ENCODE data around the gene GPR3. TPM values are rescaled to one million over a fixed set of nuclear protein-coding genes. Genes with fewer than 3 reads are reported as not detected.

Gene GPR3, protein sequence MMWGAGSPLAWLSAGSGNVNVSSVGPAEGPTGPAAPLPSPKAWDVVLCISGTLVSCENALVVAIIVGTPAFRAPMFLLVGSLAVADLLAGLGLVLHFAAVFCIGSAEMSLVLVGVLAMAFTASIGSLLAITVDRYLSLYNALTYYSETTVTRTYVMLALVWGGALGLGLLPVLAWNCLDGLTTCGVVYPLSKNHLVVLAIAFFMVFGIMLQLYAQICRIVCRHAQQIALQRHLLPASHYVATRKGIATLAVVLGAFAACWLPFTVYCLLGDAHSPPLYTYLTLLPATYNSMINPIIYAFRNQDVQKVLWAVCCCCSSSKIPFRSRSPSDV
- total RNA-seq = 4.3 TPM

DNA sequence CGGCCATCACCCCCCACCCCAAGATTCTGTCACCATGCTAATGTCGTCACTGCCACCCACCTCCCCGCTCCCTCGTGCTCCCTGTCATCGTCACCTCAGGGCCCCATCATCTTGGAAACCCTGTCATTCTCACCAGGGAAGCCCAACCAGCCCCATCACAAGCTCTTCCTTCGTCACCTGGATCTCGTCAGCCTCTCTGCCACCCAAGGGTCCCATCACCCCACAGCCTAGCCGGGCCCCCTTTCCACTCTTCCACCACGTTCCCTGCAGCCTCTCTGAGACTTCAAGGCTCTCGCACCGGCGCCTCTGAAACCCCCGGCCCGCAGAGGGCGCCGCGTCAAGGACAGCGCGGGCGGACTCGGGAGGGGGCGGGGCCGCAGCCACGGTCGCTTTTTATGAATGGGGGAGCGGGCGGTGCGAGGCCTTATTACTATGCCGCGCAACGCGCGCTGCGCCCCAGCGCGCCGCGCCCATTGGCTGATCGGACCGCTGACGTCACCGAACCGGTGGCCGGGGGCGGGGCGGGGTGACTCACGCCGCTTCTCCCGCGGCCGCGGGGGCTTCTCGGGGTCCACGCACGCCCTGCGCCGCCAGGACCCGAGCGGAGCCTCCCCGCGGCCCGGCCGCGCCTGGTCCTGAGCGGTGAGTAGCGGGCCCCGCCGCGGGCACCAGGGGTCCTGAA lies at the start of gene GPR3:
Gene GPR3 (plus strand): TSS at position 527 of the 682 bp plus-strand sequence. CDS start 1,177 bp downstream, outside the sequence.
- DNase-seq (ENCODE audit: low read depth in 2 of 3, low spot score in 2 of 3) = peak; percentile 86 to 95 (median 94)

DNA sequence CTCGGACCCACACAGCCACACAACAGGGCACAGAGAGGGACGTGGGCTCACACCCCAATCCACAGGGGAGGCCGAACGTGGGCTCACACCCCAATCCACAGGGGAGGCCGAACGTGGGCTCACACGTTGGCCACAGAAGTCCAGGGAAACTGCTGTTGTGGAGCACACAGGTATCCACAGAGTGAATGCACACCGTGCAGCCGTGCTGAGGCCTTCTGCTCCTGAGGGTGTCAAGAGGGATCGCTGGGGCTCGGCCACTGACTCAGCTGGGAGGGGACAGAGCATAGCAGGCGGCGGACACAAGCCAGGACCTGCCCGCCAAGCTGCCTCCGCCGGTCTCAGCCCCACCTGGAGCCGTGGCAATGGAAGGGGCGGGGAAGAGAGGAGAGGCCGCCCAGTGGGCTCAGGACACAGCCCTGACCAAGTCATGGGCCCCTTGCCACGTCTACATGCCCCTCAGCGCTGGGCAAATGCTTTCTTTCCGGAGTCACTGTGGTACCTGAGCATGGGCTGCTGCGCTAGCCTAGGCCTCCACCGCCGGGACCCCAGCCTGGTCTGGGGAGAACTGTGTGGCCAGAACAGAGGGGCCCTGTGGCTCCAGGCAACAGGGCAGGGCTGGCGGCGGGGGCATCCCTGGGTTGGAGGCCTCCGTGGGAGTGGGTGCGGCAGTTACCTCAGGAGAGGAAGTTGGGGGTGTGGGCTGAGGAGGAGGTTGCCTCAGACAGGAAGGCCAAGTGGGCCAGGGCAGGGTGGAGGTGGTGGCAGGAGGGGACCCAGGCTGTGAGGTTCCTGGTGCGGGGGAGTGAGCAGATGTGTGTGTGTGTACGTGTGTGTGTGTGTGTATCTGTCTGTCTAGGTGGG lies 49.4 kb upstream of the GPR3 start:
- DNase-seq (ENCODE audit: low read depth in 2 of 3, low spot score in 2 of 3) = peak in 2 of 3 donors; percentile 82 to 83

DNA sequence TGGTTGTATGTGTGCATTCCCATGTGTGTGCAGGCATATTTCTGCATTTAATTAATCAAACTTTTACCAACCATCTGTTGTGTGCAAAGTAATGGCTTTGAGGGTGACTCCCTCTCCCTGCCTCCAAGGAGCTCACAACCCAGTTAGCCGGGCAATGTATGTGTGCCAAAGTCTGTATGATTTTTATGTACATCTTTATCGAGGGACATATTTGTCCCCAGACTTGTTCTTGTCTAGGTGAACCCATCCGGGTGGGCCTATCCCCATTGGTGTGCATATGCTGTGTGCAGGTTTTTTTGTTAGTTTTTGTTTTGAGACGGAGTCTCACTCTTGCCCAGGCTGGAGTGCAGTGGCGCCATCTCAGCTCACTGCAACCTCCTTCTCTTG lies 48.8 kb upstream of the GPR3 start:
- no peak for DNase-seq (ENCODE audit: low read depth in 2 of 3, low spot score in 2 of 3)

DNA sequence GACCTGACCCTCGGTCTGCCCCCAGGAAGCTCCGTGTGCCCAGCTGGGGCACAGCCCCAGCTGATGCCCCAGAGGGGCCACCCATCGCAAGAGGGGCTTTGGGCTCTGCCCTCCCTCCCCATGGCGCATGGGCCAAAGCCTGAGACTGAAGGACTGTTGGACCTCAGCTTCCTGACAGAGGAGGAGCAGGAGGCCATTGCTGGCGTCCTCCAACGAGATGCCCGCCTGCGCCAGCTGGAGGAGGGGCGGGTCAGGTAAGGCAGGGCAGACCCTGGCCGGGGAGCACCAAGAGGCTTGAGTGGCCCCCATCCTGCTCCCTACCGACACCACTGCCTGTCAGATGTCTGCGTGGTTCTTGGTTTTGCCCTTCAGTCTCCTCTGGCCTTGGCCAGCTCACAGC lies 47.1 kb upstream of the GPR3 start:
- DNase-seq (ENCODE audit: low read depth in 2 of 3, low spot score in 2 of 3) = no peak

DNA sequence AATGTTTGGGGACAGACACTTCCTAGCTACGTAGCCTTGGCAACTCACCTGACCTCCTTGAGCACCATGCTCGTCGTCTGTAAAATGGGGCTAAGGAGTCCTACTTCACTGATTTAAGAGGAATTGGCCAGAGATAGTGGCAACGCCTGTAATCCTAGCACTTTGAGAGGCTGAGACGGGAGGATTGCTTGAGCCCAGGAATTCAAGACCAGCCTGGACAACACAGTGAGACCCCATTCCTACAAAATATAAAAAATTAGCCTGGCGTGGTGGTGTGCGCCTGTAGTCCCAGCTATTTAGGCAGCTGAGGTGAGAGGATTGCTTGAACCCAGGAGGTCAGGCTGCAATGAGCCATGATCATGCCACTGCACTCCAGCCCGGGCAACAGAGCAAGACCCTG lies 46.1 kb upstream of the GPR3 start:
- no peak for DNase-seq (ENCODE audit: low read depth in 2 of 3, low spot score in 2 of 3)

DNA sequence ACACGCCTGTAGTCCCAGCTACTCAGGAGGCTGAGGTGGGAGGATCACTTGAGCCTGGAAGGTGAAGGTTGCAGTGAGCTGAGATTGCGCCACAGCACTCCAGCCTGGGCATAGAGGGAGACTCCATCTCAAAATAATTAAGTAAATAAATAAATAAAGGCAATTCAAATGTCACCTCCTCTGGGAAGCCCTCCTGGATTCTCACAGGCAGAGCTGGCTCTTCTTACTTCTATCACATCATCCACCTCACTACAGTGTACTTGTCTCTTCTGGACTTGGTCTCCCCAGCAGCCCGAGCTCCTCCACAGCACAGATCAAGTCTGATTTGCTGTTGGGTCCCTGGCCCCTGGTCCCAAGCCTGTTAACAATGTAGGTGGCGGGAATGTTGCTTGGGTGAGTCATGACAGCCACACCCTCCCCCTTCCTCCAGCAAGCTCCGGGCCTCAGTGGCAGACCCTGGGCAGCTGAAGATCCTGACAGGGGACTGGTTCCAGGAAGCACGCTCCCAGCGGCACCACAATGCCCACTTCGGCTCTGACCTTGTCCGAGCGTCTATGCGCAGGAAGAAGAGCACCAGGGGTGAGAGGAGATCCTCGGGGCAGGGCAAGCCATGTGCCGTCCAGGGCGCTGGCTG lies 45.3 kb upstream of the GPR3 start:
- DNase-seq (ENCODE audit: low read depth in 2 of 3, low spot score in 2 of 3) = no peak

DNA sequence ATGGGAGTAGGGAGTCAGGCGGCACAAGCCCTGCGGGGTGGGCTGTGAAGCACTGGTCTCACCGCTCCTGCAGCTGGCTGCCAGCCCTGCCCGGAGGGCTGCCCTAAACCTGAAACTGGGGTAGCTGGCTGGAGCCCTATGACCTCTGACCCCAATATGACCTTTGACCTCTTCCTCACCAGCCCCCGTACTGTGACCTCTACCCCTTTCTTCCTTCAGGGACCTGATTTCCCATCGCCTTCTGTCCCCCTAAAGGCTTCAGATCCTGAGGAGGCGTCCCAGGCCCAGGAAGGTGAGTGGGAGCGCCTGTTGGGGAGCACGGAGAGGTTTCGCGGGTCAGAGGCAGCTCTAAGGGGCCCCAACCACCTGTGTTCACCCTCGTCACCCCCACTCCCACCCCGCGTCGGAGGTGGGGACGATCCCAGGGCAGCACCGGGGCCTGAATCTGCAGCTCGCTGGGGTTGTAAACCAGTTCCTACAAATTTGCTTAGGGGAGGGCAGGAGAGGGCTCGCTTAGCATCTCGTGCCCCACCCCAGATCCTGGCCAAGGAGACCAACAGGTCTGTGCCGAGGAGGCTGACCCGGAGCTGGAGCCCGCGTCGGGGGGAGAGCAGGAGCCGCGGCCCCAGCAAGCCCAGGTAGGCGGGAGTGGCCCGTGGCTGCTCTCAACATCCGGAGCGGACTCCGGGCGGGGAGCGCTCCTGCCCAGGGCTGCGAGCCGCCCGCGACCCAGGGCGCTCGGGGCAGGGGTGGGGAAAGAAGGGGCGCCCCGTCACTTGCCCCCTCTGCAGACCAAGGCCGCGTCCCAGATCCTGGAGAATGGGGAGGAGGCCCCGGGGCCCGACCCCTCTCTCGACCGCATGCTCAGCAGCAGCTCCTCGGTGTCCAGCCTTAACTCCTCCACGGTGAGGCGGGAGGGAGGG lies 43.3 kb upstream of the GPR3 start:
- DNase-seq (ENCODE audit: low read depth in 2 of 3, low spot score in 2 of 3) = peak in 1 of 3 donors; percentile 17

DNA sequence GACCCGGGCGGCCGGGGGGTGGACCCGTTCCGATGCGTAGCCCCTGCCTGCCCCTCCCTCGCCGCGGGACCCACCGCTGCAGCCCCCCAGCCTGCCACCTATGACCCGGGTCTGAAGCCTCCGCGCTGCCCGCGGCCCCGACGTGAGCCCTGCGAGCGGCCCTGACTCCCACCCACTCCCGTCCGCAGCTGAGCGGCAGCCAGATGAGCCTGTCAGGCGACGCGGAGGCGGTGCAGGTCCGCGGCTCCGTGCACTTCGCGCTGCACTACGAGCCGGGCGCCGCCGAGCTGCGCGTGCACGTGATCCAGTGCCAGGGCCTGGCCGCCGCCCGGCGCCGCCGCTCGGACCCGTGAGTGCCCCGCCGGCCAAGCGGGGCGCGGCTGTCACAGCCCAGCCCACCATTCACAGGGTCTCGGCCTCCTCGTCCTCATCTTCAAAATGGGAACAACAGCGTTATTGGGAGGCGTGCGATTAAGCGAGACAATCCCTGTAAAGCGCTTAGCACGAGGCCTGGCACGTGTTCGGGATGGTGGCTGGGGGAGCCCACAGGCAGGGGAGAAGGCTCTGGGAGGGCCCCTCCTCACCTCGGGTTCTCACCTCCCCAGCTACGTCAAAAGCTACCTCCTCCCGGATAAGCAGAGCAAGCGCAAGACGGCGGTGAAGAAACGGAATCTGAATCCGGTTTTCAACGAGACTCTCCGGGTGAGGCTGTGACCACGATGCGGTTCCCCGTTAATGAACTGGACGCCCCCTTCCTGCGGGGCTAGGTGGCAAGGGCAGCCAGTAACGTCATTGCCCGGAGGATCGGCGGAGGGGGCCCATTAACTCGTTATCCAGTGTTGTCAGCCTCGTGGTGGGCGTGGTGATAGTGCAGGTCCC lies 42.4 kb upstream of the GPR3 start:
- peak in 1 of 3 donors; percentile 31 for DNase-seq (ENCODE audit: low read depth in 2 of 3, low spot score in 2 of 3)

DNA sequence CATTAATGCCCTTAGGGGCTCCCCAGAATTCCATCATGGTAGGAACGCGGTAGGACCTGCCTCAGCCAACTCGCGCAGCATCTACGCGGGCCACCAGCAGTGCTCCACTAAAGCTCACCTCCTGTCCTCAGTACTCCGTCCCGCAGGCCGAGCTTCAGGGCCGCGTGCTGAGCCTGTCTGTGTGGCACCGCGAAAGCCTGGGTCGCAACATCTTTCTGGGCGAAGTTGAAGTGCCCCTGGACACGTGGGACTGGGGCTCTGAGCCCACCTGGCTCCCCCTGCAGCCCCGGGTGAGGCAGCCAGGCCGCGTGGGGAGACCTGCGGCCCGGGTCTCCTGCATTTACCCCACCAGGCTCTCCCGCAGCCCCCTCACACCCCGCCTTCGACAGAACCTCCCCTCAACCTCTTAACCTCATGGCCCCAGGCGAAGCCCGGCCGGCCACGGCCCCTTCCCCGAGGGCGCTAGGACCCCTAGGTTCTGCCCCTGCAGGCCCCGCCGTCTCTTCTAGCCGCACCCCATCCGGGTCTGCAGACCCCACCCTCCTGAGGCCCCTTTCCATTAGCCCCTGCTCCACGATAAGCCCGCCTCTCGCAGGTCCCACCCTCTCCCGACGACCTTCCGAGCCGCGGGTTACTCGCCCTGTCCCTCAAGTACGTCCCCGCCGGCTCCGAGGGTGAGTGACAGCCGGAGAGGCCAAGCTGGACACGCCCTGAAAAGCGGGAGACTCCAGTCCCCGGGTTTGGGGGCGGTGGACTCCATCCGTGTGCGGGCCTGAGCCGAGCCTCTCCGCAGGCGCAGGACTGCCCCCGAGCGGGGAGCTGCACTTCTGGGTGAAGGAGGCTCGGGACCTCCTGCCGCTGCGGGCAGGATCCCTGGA lies 41.5 kb upstream of the GPR3 start:
- DNase-seq (ENCODE audit: low read depth in 2 of 3, low spot score in 2 of 3) = no peak

DNA sequence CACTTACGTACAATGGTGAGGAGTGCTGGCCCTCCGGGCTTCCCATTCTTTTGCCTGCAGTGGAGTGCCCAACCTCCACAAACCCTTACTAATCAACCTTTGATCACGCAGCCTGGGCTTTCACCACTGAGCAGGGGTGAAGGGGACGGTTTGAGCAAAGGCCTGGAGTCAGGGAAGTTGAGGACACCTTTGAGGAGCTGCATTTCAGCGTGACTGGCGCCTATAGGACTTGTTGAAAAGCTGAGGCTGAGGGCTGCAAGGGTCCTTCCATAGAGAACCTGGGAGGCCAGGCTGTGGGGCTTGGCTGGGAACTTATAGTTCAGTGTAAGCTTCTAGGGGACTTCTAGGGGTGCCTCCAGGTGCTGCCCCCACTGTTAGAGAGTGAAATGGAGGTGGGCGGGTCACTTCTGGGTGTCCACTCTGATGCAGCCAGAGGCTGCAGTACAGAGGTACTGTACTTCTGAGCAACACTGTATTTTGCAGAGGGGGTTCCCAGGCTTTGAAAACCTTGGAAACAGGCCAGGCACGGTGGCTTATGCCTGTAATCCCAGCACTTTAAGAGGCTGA lies 40.8 kb upstream of the GPR3 start:
- DNase-seq (ENCODE audit: low read depth in 2 of 3, low spot score in 2 of 3) = no peak

DNA sequence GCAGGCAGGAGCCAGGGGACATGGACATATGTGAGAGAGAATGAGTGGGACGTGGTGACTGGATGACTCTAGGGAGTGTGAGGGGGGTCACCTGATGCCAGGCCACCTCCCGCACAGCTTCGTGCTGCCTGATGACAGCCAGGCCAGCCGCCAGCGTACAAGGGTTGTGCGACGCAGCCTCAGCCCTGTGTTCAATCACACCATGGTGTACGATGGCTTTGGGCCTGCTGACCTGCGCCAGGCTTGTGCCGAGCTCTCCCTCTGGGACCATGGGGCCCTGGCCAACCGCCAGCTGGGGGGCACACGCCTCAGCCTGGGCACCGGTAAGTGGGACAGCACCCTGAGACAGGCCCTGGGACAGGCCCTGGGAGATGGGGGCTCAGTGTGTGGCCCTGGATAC lies 39.3 kb upstream of the GPR3 start:
- no peak for DNase-seq (ENCODE audit: low read depth in 2 of 3, low spot score in 2 of 3)

DNA sequence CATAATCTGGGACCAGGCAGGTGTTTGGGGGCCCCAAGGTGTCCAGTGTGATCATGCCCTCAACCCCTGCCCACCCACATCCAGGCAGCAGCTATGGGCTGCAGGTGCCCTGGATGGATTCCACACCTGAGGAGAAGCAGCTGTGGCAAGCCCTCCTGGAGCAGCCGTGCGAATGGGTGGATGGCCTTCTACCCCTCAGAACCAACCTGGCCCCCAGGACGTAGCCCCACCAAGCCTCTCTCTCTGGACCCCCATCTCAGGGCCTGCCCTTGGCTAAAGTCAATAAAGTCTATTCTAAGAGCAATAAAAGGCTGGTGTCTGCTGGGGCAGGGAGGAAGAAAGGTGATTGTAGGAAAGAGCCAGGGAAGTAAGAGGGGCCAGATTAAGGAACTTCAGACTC lies 38.8 kb upstream of the GPR3 start:
- no peak for DNase-seq (ENCODE audit: low read depth in 2 of 3, low spot score in 2 of 3)

DNA sequence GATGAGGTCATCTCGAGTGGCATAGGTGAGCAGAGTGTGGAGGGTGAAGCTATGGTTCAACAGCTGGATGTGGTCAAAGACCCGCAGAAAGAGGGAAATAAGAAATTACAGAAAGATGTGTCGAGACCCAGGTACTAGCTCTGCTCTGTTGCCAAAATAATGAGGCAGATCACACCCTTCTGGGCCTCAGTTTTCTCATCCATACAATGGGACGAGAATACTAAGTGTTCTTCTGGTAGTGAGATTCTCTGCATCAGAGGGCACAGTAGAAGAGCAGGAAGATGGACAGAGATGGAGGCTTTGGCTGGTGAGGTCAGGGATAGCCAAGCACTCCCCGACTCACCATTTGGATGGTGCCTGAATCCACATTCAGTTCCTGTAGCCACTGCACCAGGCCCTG lies 36.7 kb upstream of the GPR3 start:
- DNase-seq (ENCODE audit: low read depth in 2 of 3, low spot score in 2 of 3) = no peak

DNA sequence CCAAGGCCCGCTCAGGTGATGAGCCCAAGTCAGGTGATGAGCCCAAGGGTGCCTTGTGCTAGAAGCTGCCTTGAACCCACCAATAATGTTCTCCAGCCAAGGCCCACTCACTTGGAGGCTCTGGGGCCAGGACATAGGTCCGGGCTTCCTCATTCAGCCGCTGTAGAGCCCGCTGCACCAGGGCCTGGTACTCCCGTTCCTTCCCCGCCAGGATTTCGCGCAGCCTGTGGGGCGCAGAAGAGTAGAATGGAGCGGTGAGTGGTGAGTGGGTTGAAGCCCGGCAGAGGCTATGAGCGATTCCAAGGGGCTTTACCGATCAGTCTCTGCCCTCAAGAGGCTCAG lies 36.2 kb upstream of the GPR3 start:
- DNase-seq (ENCODE audit: low read depth in 2 of 3, low spot score in 2 of 3) = no peak

DNA sequence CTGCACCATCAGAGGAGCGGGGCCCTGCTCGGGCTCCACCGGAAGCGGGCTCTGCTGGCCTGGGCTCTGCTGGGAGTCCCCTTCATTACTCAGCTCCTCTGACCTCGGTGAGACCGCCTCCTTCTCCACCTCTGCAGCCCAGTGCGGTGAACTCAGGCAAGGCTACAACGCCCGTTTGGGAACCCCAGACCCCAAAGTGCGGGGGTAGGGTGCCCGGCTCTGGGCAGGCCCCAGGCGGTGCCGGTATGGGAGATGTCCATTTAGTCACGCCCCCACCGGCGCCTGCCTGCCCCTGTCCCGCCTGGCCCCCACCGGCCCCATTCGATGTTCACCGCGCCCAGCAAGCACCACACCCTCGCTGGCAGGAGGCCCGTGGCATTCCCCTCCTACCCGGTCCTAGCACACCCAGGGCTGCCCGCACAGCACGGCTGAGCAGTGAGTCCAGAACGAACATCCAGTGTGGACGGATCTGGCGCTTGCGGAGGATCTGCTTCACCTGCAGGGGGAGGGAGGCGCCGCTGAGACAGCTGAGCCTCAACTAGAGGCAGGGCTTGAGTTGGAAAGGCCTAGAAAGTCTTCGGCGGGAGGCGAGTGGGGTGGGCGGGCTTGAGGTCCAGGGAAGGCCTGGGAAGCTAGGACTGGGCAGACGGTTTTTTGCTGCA lies 35.7 kb upstream of the GPR3 start:
- DNase-seq (ENCODE audit: low read depth in 2 of 3, low spot score in 2 of 3) = peak in 1 of 3 donors; percentile 24

DNA sequence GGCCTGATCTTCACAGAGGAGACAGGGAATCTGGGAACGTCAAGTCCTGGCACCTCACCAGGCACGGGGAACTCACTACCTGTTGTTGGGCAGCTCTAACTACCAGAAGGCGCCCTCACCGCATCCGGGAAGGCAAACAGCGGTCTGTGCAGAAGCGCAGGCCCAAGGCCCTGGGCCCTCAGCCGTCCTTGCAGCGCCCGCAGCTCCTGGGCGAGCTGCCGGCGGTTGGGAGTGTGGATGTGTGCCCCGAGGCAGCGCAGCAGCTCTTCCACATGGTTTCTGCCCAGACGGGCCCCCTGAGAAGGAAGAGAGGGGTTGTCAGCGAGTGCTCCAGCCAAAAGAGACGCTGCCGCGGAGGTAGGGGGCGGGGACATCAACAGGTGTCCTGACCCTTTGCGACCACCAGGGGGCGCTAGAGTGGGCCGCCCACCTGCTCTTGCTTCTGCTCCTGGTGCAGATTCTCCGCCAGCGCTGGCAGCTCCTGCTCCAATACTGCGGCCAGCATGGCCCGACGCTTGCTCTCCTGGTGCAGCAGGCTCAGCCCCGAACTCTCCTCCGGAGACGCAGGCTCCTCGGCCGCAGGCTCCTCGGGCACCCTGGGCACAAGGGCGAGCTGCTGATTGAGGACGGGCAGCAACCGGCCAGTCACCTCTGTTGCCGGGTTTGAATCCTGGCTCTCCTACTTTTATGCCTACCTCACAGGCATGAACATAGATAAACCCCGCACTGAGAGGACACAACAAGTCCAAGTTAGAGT lies 35.0 kb upstream of the GPR3 start:
- peak; percentile 77 to 86 (median 81) for DNase-seq (ENCODE audit: low read depth in 2 of 3, low spot score in 2 of 3)

Data from hematopoietic multipotent progenitor cell (in vitro differentiated cells).